HepG2 (cell line): ENCODE results near the gene SBK2. TPM values are rescaled to one million over a fixed set of nuclear protein-coding genes. Genes with fewer than 3 reads are reported as not detected.

Experiments
- ATAC-seq: fragments of 200-7000 bp; cut with Tn5 transposase; 3 replicates; pipeline ENCODE4 v1.9.1; 2020; ENCODE audit warnings: mild to moderate bottlenecking, moderate library complexity
- BruUV-seq: library from RNA; stranded (reverse); fragments of 400-500 nt; replicated peaks from 2 replicates; lab custom pipeline; 2021; lab: Mats Ljungman, UMichigan
- CTCF ChIA-PET: fragments of 300-600 bp; formaldehyde crosslinking; extraction: SDS; loops from one replicate; lab custom pipeline; 2021; ENCODE audit warnings: low total read pairs, inconsistent platforms, low intra/inter-chr PET ratio; lab: Yijun Ruan, JAX
- POLR2A ChIA-PET: fragments of 350-600 bp; sonication (Branson Sonifier 250); formaldehyde crosslinking; loops from one replicate; lab custom pipeline; 2020; ENCODE audit warnings: antibody characterized with exemption, inconsistent platforms; lab: Yijun Ruan, JAX
- DNase-seq: peaks from one replicate; pipeline ENCODE4 v3.0.0-alpha.2; 2015; ENCODE audit warnings: low spot score
- FAIRE-seq: peaks from 3 replicates; lab custom pipeline; 2011; peaks lifted over from hg19 to GRCh38; lab: Jason Lieb, UNC
- H2AFZ ChIP-seq: one replicate; pipeline ENCODE4 v1.6.1; 2011; ENCODE audit warnings: low read length, inconsistent platforms
- H3K27ac ChIP-seq: fragments of 300-600 bp; 3 replicates; pipeline ENCODE4 v1.8.0; 2011; ENCODE audit warnings: mixed run types, mild to moderate bottlenecking, mixed read lengths, low read length, inconsistent platforms; ENCODE audit not compliant: insufficient read depth; ENCODE audit errors: extremely low read length
- H3K27me3 ChIP-seq, 2 experiments: fragments of 200-600 bp in 1 of 2; 2 replicates in 1 of 2; 3 replicates in 1 of 2; pipeline versions ENCODE4 v1.6.0 to v1.8.0; 2011; ENCODE audit warnings: low read length in 2 of 2, mild to moderate bottlenecking in 2 of 2, moderate library complexity in 2 of 2, inconsistent platforms in 1 of 2; ENCODE audit not compliant: insufficient read depth in 2 of 2, control insufficient read depth in 1 of 2
- H3K36me3 ChIP-seq, 2 experiments: fragments of 200-600 bp in 1 of 2; replicated peaks in 1 of 2; 2 replicates in 1 of 2; 3 replicates in 1 of 2; pipeline versions ENCODE4 v1.5.1 to v1.8.0; 2011; ENCODE audit warnings: low read length in 2 of 2, inconsistent platforms in 1 of 2; ENCODE audit not compliant: insufficient read depth in 2 of 2, control insufficient read depth in 1 of 2
- H3K4me1 ChIP-seq: 2 replicates; pipeline ENCODE4 v1.5.1; 2012; ENCODE audit warnings: low read length, inconsistent platforms; ENCODE audit not compliant: insufficient read depth
- H3K4me2 ChIP-seq: 2 replicates; pipeline ENCODE4 v1.6.0; 2011; ENCODE audit warnings: low read depth, low read length, inconsistent platforms
- H3K4me3 ChIP-seq, 3 experiments: fragments of 200-600 bp in 1 of 3; sonication (generic), shearing (Covaris generic) in 1 of 3; replicated peaks in 1 of 3; 2 replicates each; pipeline ENCODE4 v1.5.1; 2011 to 2016; ENCODE audit warnings: low read length in 3 of 3, inconsistent platforms in 2 of 3, low read depth in 2 of 3, mild to moderate bottlenecking in 2 of 3, control low read depth in 1 of 3, mixed read lengths in 1 of 3; ENCODE audit not compliant: insufficient read depth in 1 of 3
- H3K79me2 ChIP-seq: one replicate; pipeline ENCODE4 v1.6.1; 2011; ENCODE audit warnings: low read length, inconsistent platforms; ENCODE audit not compliant: insufficient read depth
- H3K9ac ChIP-seq: 2 replicates; pipeline ENCODE4 v1.6.0; 2011; ENCODE audit warnings: mild to moderate bottlenecking, low read depth, low read length, inconsistent platforms; ENCODE audit not compliant: insufficient read depth
- H3K9me3 ChIP-seq: 2 replicates; pipeline ENCODE4 v1.5.1; 2012; ENCODE audit warnings: mild to moderate bottlenecking, low read length
- H4K20me1 ChIP-seq: 2 replicates; pipeline ENCODE4 v1.6.0; 2011; ENCODE audit warnings: inconsistent platforms, mild to moderate bottlenecking, low read length, moderate library complexity; ENCODE audit not compliant: insufficient read depth
- ATRX ChIP-seq: sonication (generic); formaldehyde crosslinking; IDR thresholded peaks from 2 replicates; pipeline ENCODE4 v1.4.0; 2020; ENCODE audit warnings: missing genetic modification reagents, borderline replicate concordance
- CBFB ChIP-seq: sonication (generic); formaldehyde crosslinking; IDR thresholded peaks from 2 replicates; pipeline ENCODE4 v1.4.0; 2020; ENCODE audit warnings: missing genetic modification reagents
- FOSL1 ChIP-seq: sonication (generic); formaldehyde crosslinking; IDR thresholded peaks from 2 replicates; pipeline ENCODE4 v1.9.0; 2021; ENCODE audit warnings: missing genetic modification reagents, borderline replicate concordance
- FOSL2 ChIP-seq: sonication (generic); formaldehyde crosslinking; IDR thresholded peaks from 2 replicates; pipeline ENCODE4 v1.4.0; 2020; ENCODE audit warnings: missing genetic modification reagents
- KDM4B ChIP-seq: sonication (generic); formaldehyde crosslinking; IDR thresholded peaks from 2 replicates; pipeline ENCODE4 v1.4.0; 2020; ENCODE audit warnings: missing genetic modification reagents
- MTA1 ChIP-seq: sonication (generic); formaldehyde crosslinking; IDR thresholded peaks from 2 replicates; pipeline ENCODE4 v1.4.0; 2020; ENCODE audit warnings: missing genetic modification reagents, mild to moderate bottlenecking, borderline replicate concordance
- NPAS2 ChIP-seq: sonication (generic); formaldehyde crosslinking; IDR thresholded peaks from 2 replicates; pipeline ENCODE4 v1.8.0; 2022; ENCODE audit warnings: mild to moderate bottlenecking, missing genetic modification reagents, borderline replicate concordance
- SMAD9 ChIP-seq: sonication (generic); formaldehyde crosslinking; IDR thresholded peaks from 2 replicates; pipeline ENCODE4 v1.5.1; 2020; ENCODE audit warnings: mild to moderate bottlenecking, missing genetic modification reagents
- SNAPC2 ChIP-seq: sonication (generic); formaldehyde crosslinking; IDR thresholded peaks from 2 replicates; pipeline ENCODE4 v1.8.1; 2022; ENCODE audit warnings: mild to moderate bottlenecking, missing genetic modification reagents
- ZBTB3 ChIP-seq: sonication (generic); formaldehyde crosslinking; IDR thresholded peaks from 2 replicates; pipeline ENCODE4 v1.4.0; 2020; ENCODE audit warnings: low read depth, mild to moderate bottlenecking, moderate library complexity, missing genetic modification reagents, borderline replicate concordance
- ZNF10 ChIP-seq: sonication (generic); formaldehyde crosslinking; IDR thresholded peaks from 2 replicates; pipeline ENCODE4 v1.4.0; 2020; ENCODE audit warnings: mild to moderate bottlenecking, low read depth, missing genetic modification reagents, borderline replicate concordance
- ZNF18 ChIP-seq: sonication (generic); formaldehyde crosslinking; IDR thresholded peaks from 2 replicates; pipeline ENCODE4 v1.8.0; 2022; ENCODE audit warnings: mild to moderate bottlenecking, missing genetic modification reagents; ENCODE audit not compliant: insufficient replicate concordance
- ZNF513 ChIP-seq: sonication (generic); formaldehyde crosslinking; conservative IDR thresholded peaks from 2 replicates; pipeline ENCODE4 v1.5.0; 2020; ENCODE audit warnings: missing genetic modification reagents
- ZNF614 ChIP-seq: IDR thresholded peaks from 2 replicates; pipeline ENCODE4 v1.6.1; 2018; ENCODE audit warnings: missing biosample characterization, missing genetic modification reagents, inconsistent platforms, borderline replicate concordance
- ZNF639 ChIP-seq: conservative IDR thresholded peaks from 2 replicates; pipeline ENCODE4 v1.6.1; 2018; ENCODE audit warnings: missing genetic modification reagents
- ZNF749 ChIP-seq: sonication (generic); formaldehyde crosslinking; IDR thresholded peaks from 2 replicates; pipeline ENCODE4 v1.8.0; 2022; ENCODE audit warnings: mild to moderate bottlenecking, missing genetic modification reagents, moderate library complexity, borderline replicate concordance
- ZNF780A ChIP-seq: sonication (generic); formaldehyde crosslinking; IDR thresholded peaks from 2 replicates; pipeline ENCODE4 v1.8.0; 2022; ENCODE audit warnings: mild to moderate bottlenecking, missing genetic modification reagents, moderate library complexity
- ZNF841 ChIP-seq: sonication (generic); formaldehyde crosslinking; IDR thresholded peaks from 2 replicates; pipeline ENCODE4 v1.8.1; 2023; ENCODE audit warnings: missing genetic modification reagents, borderline replicate concordance
- WGBS: methylation state at CpG from one replicate; pipeline ENCODE4 v1.1.6; 2017; ENCODE audit warnings: low lambda C conversion rate; 5-methylcytosine and 5-hydroxymethylcytosine counted together
- in situ Hi-C: cut with HindIII; loops from 2 replicates; pipeline ENCODE4 v1.10.0; 2017; ENCODE audit warnings: low pct_unique_long_range_greater_than_20kb; ENCODE audit not compliant: extremely low pct_ligation_motif_present
- intact Hi-C: fragments of 100-400 bp; cut with micrococcal nuclease; formaldehyde crosslinking; loops from one replicate; pipeline ENCODE4 v1.10.0; 2022; ENCODE audit not compliant: unreplicated experiment
- polyA plus RNA-seq, 8 experiments: library from polyadenylated mRNA; depleted of rRNA in 3 of 8; stranded (reverse) in 7 of 8; unstranded in 1 of 8; fragments of >200 nt; fragmentation: Illumina TruSeq in 4 of 8; extraction: Trizol in 4 of 8; gene quantifications; 2 replicates each; pipeline versions ENCODE4 v1.2.1 to v1.2.3, GENCODE V29; 2011 to 2016; ENCODE audit warnings: low read depth in 4 of 8, missing spikeins in 1 of 8, mixed read lengths in 1 of 8; ENCODE audit not compliant: insufficient read depth in 1 of 8
- total RNA-seq, 5 experiments: library from RNA; depleted of rRNA; stranded (reverse); fragments of >200 nt; fragmentation: Illumina TruSeq; extraction: Trizol; gene quantifications; 2 replicates each; pipeline ENCODE4 v1.2.3, GENCODE V29; 2016; ENCODE audit warnings: low read depth in 1 of 5

The SBK2 gene
- total and polyA plus RNA-seq, 2 of the 13 experiments (the other 11 are each of a cell fraction or from before 2014, with no cell fraction given), result 0.24 TPM; not detected in 1

GRCh38 chr19:55525289-55526101 lies 11.4 kb downstream of the SBK2 start:
- peaks cover 0 to 2% of the 10 kb centered on the region in 2 experiments; a peak in 1 of 5 replicates for H3K27me3 ChIP-seq
- intact Hi-C loops, result no loop called here
- no peaks in the 10 kb centered on the region for H3K79me2 ChIP-seq
- peaks cover 33% of the 10 kb centered on the region for H3K4me1 ChIP-seq
- in situ Hi-C loops, result no loop called here
- ATAC-seq (no peak), FAIRE-seq (no peak), DNase-seq (no peak)
- no peak overlapping the region for H3K4me2 ChIP-seq
- no peak overlapping the region for H2AFZ ChIP-seq
- no peaks in the 10 kb centered on the region for H3K9me3 ChIP-seq
- H3K36me3 ChIP-seq, result no peaks in the 10 kb centered on the region
- no peak overlapping the region for H3K4me3 ChIP-seq
- no peak overlapping the region for H3K9ac ChIP-seq
- BruUV-seq, result no TSS peak
- POLR2A ChIA-PET, result interaction anchor here (1.1 to 1.2 kb wide), 3 partner anchors 20 to 99 kb away, joined by 3 to 4 read pairs (median 4); partner anchors contain the start of genes FIZ1, SBK3 and ZNF784
- H3K27ac ChIP-seq, result no peak overlapping the region
- no peaks in the 10 kb centered on the region for H4K20me1 ChIP-seq
- 43% methylated on average over 18 of the region's 29 CpGs for WGBS
- CTCF ChIA-PET, result no interaction called here
- TF ChIP-seq ZNF513 (CRISPR knock-in tag) (no peak), FOSL2 (CRISPR knock-in tag) (no peak), ZNF749 (CRISPR knock-in tag) (no peak), CBFB (no peak), ZNF614 (CRISPR knock-in tag) (no peak), ZBTB3 (CRISPR knock-in tag) (no peak), ZNF10 (CRISPR knock-in tag) (no peak), ZNF780A (CRISPR knock-in tag) (no peak), ZNF639 (CRISPR knock-in tag) (no peak), ATRX (CRISPR knock-in tag) (no peak), SNAPC2 (no peak), SMAD9 (CRISPR knock-in tag) (no peak), FOSL1 (CRISPR knock-in tag) (no peak), MTA1 (no peak), NPAS2 (CRISPR knock-in tag) (no peak), ZNF18 (CRISPR knock-in tag) (no peak), KDM4B (CRISPR knock-in tag) (no peak), ZNF841 (CRISPR knock-in tag) (no peak)
